Ascending aorta (tissue), 2 donors: ENCODE measurements around the gene MCU. TPM values are rescaled to one million over a fixed set of nuclear protein-coding genes. Genes with fewer than 3 reads are reported as not detected.

ENCODE experiments used
- DNase-seq, 2 donors: peaks; one replicate each; pipeline ENCODE4 v3.0.0-alpha.2; 2019; ENCODE audit warnings: low spot score in 2 of 2
- H3K27ac ChIP-seq, 2 donors: fragments of 200-600 bp; sonication (generic); one replicate each; pipeline ENCODE4 v1.5.1; 2016 to 2017; ENCODE audit warnings: mild to moderate bottlenecking in 1 of 2
- H3K27me3 ChIP-seq: fragments of 200-600 bp; sonication (generic); one replicate; pipeline ENCODE4 v1.5.1; 2017
- H3K36me3 ChIP-seq, 2 donors: fragments of 200-600 bp; sonication (generic); one replicate each; pipeline ENCODE4 v1.5.1; 2016
- H3K4me1 ChIP-seq, 2 donors: fragments of 200-600 bp; sonication (generic); one replicate each; pipeline ENCODE4 v1.5.1; 2016 to 2017; ENCODE audit warnings: mild to moderate bottlenecking in 1 of 2
- H3K4me3 ChIP-seq, 2 donors: fragments of 200-600 bp; sonication (generic); one replicate each; pipeline ENCODE4 v1.5.1; 2016 to 2017; ENCODE audit warnings: mild to moderate bottlenecking in 1 of 2
- H3K9me3 ChIP-seq, 2 donors: fragments of 200-600 bp; sonication (generic); one replicate each; pipeline ENCODE4 v1.5.1; 2016
- intact Hi-C: fragments of 100-400 bp; cut with DNase I; formaldehyde crosslinking; loops from one replicate; pipeline ENCODE4 v1.15.1; 2023
- total RNA-seq: library from RNA; depleted of rRNA; stranded (reverse); fragments of >200 nt; gene quantifications from one replicate; pipeline ENCODE4 v1.1.0, GENCODE V29; 2016
- TF ChIP-seq, protein P1 (sequence below), 3 experiments: fragments of 200-600 bp in 2 of 3; fragments of 450-650 bp in 1 of 3; sonication (generic) in 2 of 3; IDR thresholded peaks; one replicate each; pipeline ENCODE4 v1.5.1; 2016 to 2019; ENCODE audit warnings: antibody characterized with exemption in 3 of 3, mild to moderate bottlenecking in 1 of 3, moderate library complexity in 1 of 3

MCU gene
- total RNA-seq, 1 donor from 2014 or later: 22.0 TPM

- H3K9me3 ChIP-seq: no peaks in the 10 kb centered on the region
- H3K4me3 ChIP-seq: no peak overlapping the region
- H3K27ac ChIP-seq: no peak overlapping the region
- TF ChIP-seq, protein P1, sequence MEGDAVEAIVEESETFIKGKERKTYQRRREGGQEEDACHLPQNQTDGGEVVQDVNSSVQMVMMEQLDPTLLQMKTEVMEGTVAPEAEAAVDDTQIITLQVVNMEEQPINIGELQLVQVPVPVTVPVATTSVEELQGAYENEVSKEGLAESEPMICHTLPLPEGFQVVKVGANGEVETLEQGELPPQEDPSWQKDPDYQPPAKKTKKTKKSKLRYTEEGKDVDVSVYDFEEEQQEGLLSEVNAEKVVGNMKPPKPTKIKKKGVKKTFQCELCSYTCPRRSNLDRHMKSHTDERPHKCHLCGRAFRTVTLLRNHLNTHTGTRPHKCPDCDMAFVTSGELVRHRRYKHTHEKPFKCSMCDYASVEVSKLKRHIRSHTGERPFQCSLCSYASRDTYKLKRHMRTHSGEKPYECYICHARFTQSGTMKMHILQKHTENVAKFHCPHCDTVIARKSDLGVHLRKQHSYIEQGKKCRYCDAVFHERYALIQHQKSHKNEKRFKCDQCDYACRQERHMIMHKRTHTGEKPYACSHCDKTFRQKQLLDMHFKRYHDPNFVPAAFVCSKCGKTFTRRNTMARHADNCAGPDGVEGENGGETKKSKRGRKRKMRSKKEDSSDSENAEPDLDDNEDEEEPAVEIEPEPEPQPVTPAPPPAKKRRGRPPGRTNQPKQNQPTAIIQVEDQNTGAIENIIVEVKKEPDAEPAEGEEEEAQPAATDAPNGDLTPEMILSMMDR (IDR thresholded peaks at IDR 0.05): no peak
- no peaks in the 10 kb centered on the region for H3K27me3 ChIP-seq
- intact Hi-C loops: no loop called here
- no peak for DNase-seq
- H3K36me3 ChIP-seq: no peaks in the 10 kb centered on the region
- H3K4me1 ChIP-seq: no peaks in the 10 kb centered on the region
Observed at GRCh38 chr10:72930276-72930675, 238.3 kb downstream of the MCU start.

DNA sequence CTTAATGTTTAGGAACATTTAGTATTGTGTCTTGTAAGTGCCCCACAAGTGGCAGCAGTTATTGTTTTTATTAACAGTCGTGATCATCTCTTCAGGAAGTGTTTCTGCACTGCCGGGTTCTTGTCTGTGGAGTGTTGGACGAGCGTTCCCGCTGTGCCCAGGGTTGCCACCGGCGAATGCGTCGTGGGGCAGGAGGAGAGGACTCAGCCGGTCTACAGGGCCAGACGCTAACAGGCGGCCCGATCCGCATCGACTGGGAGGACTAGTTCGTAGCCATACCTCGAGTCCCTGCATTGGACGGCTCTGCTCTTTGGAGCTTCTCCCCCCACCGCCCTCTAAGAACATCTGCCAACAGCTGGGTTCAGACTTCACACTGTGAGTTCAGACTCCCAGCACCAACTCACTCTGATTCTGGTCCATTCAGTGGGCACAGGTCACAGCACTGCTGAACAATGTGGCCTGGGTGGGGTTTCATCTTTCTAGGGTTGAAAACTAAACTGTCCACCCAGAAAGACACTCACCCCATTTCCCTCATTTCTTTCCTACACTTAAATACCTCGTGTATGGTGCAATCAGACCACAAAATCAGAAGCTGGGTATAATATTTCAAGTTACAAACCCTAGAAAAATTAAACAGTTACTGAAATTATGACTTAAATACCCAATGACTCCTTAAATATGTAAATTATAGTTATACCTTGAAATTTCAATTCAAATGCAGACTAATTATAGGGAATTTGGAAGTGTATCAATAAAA lies 240.5 kb downstream of the MCU start:
- intact Hi-C loops: no loop called here
- Histone ChIP-seq H3K4me1 (no peaks in the 10 kb centered on the region), H3K27me3 (no peaks in the 10 kb centered on the region), H3K4me3 (no peak overlapping the region), H3K9me3 (no peaks in the 10 kb centered on the region), H3K27ac (no peak overlapping the region), H3K36me3 (no peaks in the 10 kb centered on the region)
- no peak for DNase-seq
- TF ChIP-seq, protein P1 (IDR thresholded peaks at IDR 0.05): no peak

DNA sequence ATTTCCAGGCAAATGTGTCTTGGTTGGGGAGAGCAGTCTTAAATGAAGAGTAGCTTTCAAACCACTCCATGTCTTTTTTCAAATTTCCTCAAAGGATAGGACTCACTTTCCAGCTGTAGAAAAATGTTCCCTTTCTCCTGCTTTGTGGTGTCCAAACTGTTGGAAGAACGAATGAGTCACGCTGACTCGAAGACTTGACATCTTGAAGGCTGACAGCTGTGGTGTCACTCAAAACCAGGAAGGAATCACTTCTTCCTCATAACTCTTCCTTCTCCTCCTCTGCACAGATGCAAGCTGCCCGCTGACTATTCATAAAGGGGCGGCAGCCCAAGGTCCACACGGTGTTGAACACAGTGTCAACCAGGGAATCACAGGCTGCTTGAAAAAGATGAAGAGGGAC lies 243.4 kb downstream of the MCU start:
- TF ChIP-seq, protein P1 (IDR thresholded peaks at IDR 0.05): no peak
- DNase-seq: no peak
- Histone ChIP-seq H3K27me3 (no peaks in the 10 kb centered on the region), H3K4me1 (no peaks in the 10 kb centered on the region), H3K9me3 (no peaks in the 10 kb centered on the region), H3K36me3 (no peaks in the 10 kb centered on the region), H3K27ac (no peak overlapping the region), H3K4me3 (no peak overlapping the region)
- intact Hi-C loops: no loop called here

Other genes starting within 250 kb of the MCU start
- gene MICU1, start 66.1 kb upstream of the MCU start, total RNA-seq: 18.9 TPM
- not detected for gene OIT3, start 201.6 kb downstream of the MCU start, total RNA-seq